Esophagus muscularis mucosa (tissue), 4 donors: ENCODE measurements around the gene TIMM23. TPM values are rescaled to one million over a fixed set of nuclear protein-coding genes. Genes with fewer than 3 reads are reported as not detected.

Experiments used
- DNase-seq: peaks from one replicate; pipeline ENCODE4 v3.0.0-alpha.2; 2017; ENCODE audit errors: extremely low spot score
- H3K27ac ChIP-seq, 4 donors: fragments of 200-600 bp; sonication (generic); replicated peaks in 1 of 4; 1 replicate in 3 of 4; 2 replicates in 1 of 4; pipeline ENCODE4 v1.5.1; 2016 to 2019; ENCODE audit warnings: mild to moderate bottlenecking in 1 of 4
- H3K27me3 ChIP-seq, 4 donors: fragments of 200-600 bp; sonication (generic); one replicate each; pipeline versions ENCODE4 v1.5.1 to v1.6.0; 2016 to 2019
- H3K36me3 ChIP-seq, 4 donors: fragments of 200-600 bp; sonication (generic); one replicate each; pipeline ENCODE4 v1.5.1; 2016 to 2019
- H3K4me1 ChIP-seq, 4 donors: fragments of 200-600 bp; sonication (generic); one replicate each; pipeline ENCODE4 v1.5.1; 2016 to 2019
- H3K4me3 ChIP-seq, 4 donors: fragments of 200-600 bp; sonication (generic); 1 replicate in 2 of 4; 2 replicates in 2 of 4; pipeline ENCODE4 v1.5.1; 2016 to 2019; ENCODE audit warnings: mild to moderate bottlenecking in 4 of 4, moderate library complexity in 1 of 4
- H3K9me3 ChIP-seq, 4 donors: fragments of 200-600 bp; sonication (generic); 1 replicate in 3 of 4; 2 replicates in 1 of 4; pipeline ENCODE4 v1.5.1; 2016 to 2019
- CTCF ChIP-seq, 3 experiments: fragments of 200-600 bp in 2 of 3; fragments of 450-650 bp in 1 of 3; sonication (generic) in 2 of 3; IDR thresholded peaks; one replicate each; pipeline ENCODE4 v1.5.1; 2017 to 2019; ENCODE audit warnings: antibody characterized with exemption in 3 of 3, mild to moderate bottlenecking in 2 of 3, moderate library complexity in 1 of 3
- EP300 ChIP-seq: sonication (generic); formaldehyde crosslinking; IDR thresholded peaks from one replicate; pipeline ENCODE4 v1.6.1; 2017; ENCODE audit warnings: antibody characterized with exemption
- POLR2A ChIP-seq: fragments of 450-650 bp; IDR thresholded peaks from one replicate; pipeline ENCODE4 v1.6.1; 2017; ENCODE audit warnings: antibody characterized with exemption, moderate library complexity, mild to moderate bottlenecking, low read depth
- POLR2AphosphoS5 ChIP-seq, 2 donors: sonication (generic); formaldehyde crosslinking; IDR thresholded peaks; one replicate each; pipeline ENCODE4 v1.6.1; 2017; ENCODE audit warnings: antibody characterized with exemption in 2 of 2
- WGBS: methylation state at CpG from one replicate; pipeline ENCODE4 v1.1.5; 2018; 5-methylcytosine and 5-hydroxymethylcytosine counted together
- intact Hi-C: fragments of 100-400 bp; cut with DNase I; formaldehyde crosslinking; loops from one replicate; pipeline ENCODE4 v1.15.1; 2023
- total RNA-seq, 4 donors: library from RNA; depleted of rRNA; stranded (reverse); fragments of >200 nt; gene quantifications; one replicate each; pipeline versions ENCODE4 v1.1.0 to v1.2.1, GENCODE V29; 2016

The TIMM23 gene
- total RNA-seq, 4 donors from 2014 or later = 52.9 to 66.9 (median 57.7) TPM

- no peaks in the 10 kb centered on the region for H3K9me3 ChIP-seq
- no peaks in the 10 kb centered on the region for H3K27me3 ChIP-seq
- intact Hi-C loops = no loop called here
- H3K27ac ChIP-seq = no peak overlapping the region
- peaks cover 13 to 39% (median 20%) of the 10 kb centered on the region in 4 donors for H3K4me1 ChIP-seq
- WGBS = 89% methylated on average over 3 of the region's 3 CpGs
- H3K4me3 ChIP-seq = no peak overlapping the region
- peaks cover 60 to 88% (median 83%) of the 10 kb centered on the region in 4 donors for H3K36me3 ChIP-seq
- TF ChIP-seq EP300 = no peak
- no peak for DNase-seq
Measured at GRCh38 chr10:46012746-46013145, 40.5 kb downstream of the TIMM23 start.

GRCh38 chr10:46014206-46014605 lies 41.9 kb downstream of the TIMM23 start:
- H3K4me1 ChIP-seq = peaks cover 27 to 54% (median 35%) of the 10 kb centered on the region in 4 donors
- no peaks in the 10 kb centered on the region for H3K27me3 ChIP-seq
- DNase-seq = no peak
- peaks cover 49 to 74% (median 68%) of the 10 kb centered on the region in 4 donors for H3K36me3 ChIP-seq
- H3K27ac ChIP-seq = no peak overlapping the region
- no peaks in the 10 kb centered on the region for H3K9me3 ChIP-seq
- 93% methylated on average over 5 of the region's 5 CpGs for WGBS
- TF ChIP-seq POLR2A (no peak), POLR2AphosphoS5 (IDR thresholded peaks at IDR 0.05) (no peak), CTCF (IDR thresholded peaks at IDR 0.05) (no peak), EP300 (no peak)
- no peak overlapping the region for H3K4me3 ChIP-seq
- intact Hi-C loops = no loop called here

GRCh38 chr10:46014683-46015405 lies 42.6 kb downstream of the TIMM23 start:
- H3K27ac ChIP-seq = no peak overlapping the region
- peaks cover 43 to 67% (median 62%) of the 10 kb centered on the region in 4 donors for H3K36me3 ChIP-seq
- intact Hi-C loops = no loop called here
- H3K4me3 ChIP-seq = no peak overlapping the region
- no peak for DNase-seq
- no peaks in the 10 kb centered on the region for H3K27me3 ChIP-seq
- 92% methylated on average over 5 of the region's 5 CpGs for WGBS
- H3K4me1 ChIP-seq = peaks cover 34 to 54% (median 40%) of the 10 kb centered on the region in 4 donors
- no peaks in the 10 kb centered on the region for H3K9me3 ChIP-seq
- TF ChIP-seq EP300 (no peak), POLR2AphosphoS5 (IDR thresholded peaks at IDR 0.05) (no peak), POLR2A (no peak), CTCF (IDR thresholded peaks at IDR 0.05) (no peak)

GRCh38 chr10:46016190-46016589 lies 43.9 kb downstream of the TIMM23 start:
- TF ChIP-seq EP300 (no peak), CTCF (IDR thresholded peaks at IDR 0.05) (no peak), POLR2A (no peak), POLR2AphosphoS5 (IDR thresholded peaks at IDR 0.05) (no peak)
- H3K36me3 ChIP-seq = peaks cover 29 to 54% (median 49%) of the 10 kb centered on the region in 4 donors

GRCh38 chr10:46016811-46017210 lies 44.5 kb downstream of the TIMM23 start:
- peaks cover 43 to 72% (median 59%) of the 10 kb centered on the region in 4 donors for H3K4me1 ChIP-seq
- H3K27ac ChIP-seq = no peak overlapping the region
- H3K36me3 ChIP-seq = peaks cover 25 to 48% (median 42%) of the 10 kb centered on the region in 4 donors
- no peaks in the 10 kb centered on the region for H3K9me3 ChIP-seq
- H3K4me3 ChIP-seq = no peak overlapping the region
- no peak for DNase-seq
- WGBS = 83% methylated on average over 1 of the region's 1 CpG
- TF ChIP-seq CTCF (IDR thresholded peaks at IDR 0.05) = no peak
- no peak for TF ChIP-seq POLR2A
- TF ChIP-seq EP300 = no peak
- TF ChIP-seq POLR2AphosphoS5 (IDR thresholded peaks at IDR 0.05) = no peak
- intact Hi-C loops = no loop called here
- no peaks in the 10 kb centered on the region for H3K27me3 ChIP-seq

More at GRCh38 chr10:46016190-46016589, 43.9 kb downstream of the TIMM23 start:
- H3K9me3 ChIP-seq = no peaks in the 10 kb centered on the region
- no peak overlapping the region for H3K27ac ChIP-seq
- intact Hi-C loops = no loop called here
- H3K27me3 ChIP-seq = no peaks in the 10 kb centered on the region
- DNase-seq = no peak
- no peak overlapping the region for H3K4me3 ChIP-seq
- peaks cover 40 to 66% (median 53%) of the 10 kb centered on the region in 4 donors for H3K4me1 ChIP-seq
- 97% methylated on average over 5 of the region's 5 CpGs for WGBS
